Esophagus squamous epithelium (tissue), 5 donors: ENCODE measurements around the gene CATSPERZ. TPM values are rescaled to one million over a fixed set of nuclear protein-coding genes. Genes with fewer than 3 reads are reported as not detected.

Source experiments
- DNase-seq: peaks from one replicate; lab custom pipeline; 2025; lab: John Stamatoyannopoulos, UW
- H3K27ac ChIP-seq, 4 donors: fragments of 200-600 bp; sonication (generic); one replicate each; pipeline ENCODE4 v1.5.1; 2016 to 2019; ENCODE audit warnings: mild to moderate bottlenecking in 1 of 4
- H3K27me3 ChIP-seq, 4 donors: fragments of 200-600 bp; sonication (generic); 1 replicate in 3 of 4; 2 replicates in 1 of 4; pipeline versions ENCODE4 v1.5.1 to v1.6.0; 2017 to 2021; ENCODE audit warnings: antibody characterized with exemption in 1 of 4
- H3K36me3 ChIP-seq, 3 donors: fragments of 200-600 bp; sonication (generic); one replicate each; pipeline ENCODE4 v1.5.1; 2016 to 2019
- H3K4me1 ChIP-seq, 3 donors: fragments of 200-600 bp; sonication (generic); one replicate each; pipeline ENCODE4 v1.5.1; 2017 to 2019
- H3K4me3 ChIP-seq, 4 donors: fragments of 200-600 bp; sonication (generic); 1 replicate in 3 of 4; 2 replicates in 1 of 4; pipeline ENCODE4 v1.5.1; 2016 to 2019; ENCODE audit warnings: mild to moderate bottlenecking in 2 of 4, moderate library complexity in 1 of 4
- H3K9me3 ChIP-seq, 3 donors: fragments of 200-600 bp; sonication (generic); one replicate each; pipeline ENCODE4 v1.5.1; 2016 to 2019
- CTCF ChIP-seq, 6 experiments: fragments of 450-650 bp in 4 of 6; fragments of 200-600 bp in 2 of 6; sonication (generic) in 2 of 6; IDR thresholded peaks; one replicate each; pipeline ENCODE4 v1.5.1; 2016 to 2019; ENCODE audit warnings: antibody characterized with exemption in 6 of 6, mild to moderate bottlenecking in 4 of 6, moderate library complexity in 4 of 6
- POLR2A ChIP-seq, 4 donors: fragments of 450-650 bp; IDR thresholded peaks; one replicate each; pipeline ENCODE4 v1.6.1; 2017; ENCODE audit warnings: antibody characterized with exemption in 4 of 4, mild to moderate bottlenecking in 4 of 4, moderate library complexity in 3 of 4
- WGBS, 2 donors: methylation state at CpG; one replicate each; pipeline ENCODE4 v1.1.5; 2018; 5-methylcytosine and 5-hydroxymethylcytosine counted together
- intact Hi-C: fragments of 100-400 bp; cut with DNase I; formaldehyde crosslinking; loops from one replicate; pipeline ENCODE4 v1.15.0; 2022
- total RNA-seq, 4 donors: library from RNA; depleted of rRNA; stranded (reverse); fragments of >200 nt; gene quantifications; one replicate each; pipeline ENCODE4 v1.1.0, GENCODE V29; 2016
- donor health status: DM: yes; HTN: yes; CAD: no.

The CATSPERZ gene
- total RNA-seq, 4 donors from 2014 or later, result not detected

- 4 to 6% methylated on average over 9 to 11 of the region's 23 CpGs for WGBS, 2 donors
- Histone ChIP-seq H3K27ac (peak overlapping the region; percentile 81 to 91 (median 89)), H3K9me3 (no peaks in the 10 kb centered on the region), H3K4me3 (peak overlapping the region; percentile 73 to 94 (median 76)), H3K27me3 (no peaks in the 10 kb centered on the region), H3K36me3 (peaks cover 11 to 35% (median 13%) of the 10 kb centered on the region in 3 donors), H3K4me1 (peaks cover 29 to 69% (median 40%) of the 10 kb centered on the region in 3 donors)
- no peak for DNase-seq
- TF ChIP-seq POLR2A (IDR thresholded peaks at IDR 0.05) (peak in 1 of 4 donors; percentile 50), CTCF (IDR thresholded peaks at IDR 0.05) (peak in 5 of 6 experiments; percentile 10 to 42 (median 17))
- intact Hi-C loops, result no loop called here
Measured at GRCh38 chr11:64252003-64252872, 47.9 kb upstream of the CATSPERZ start.

- DNase-seq, result no peak
- TF ChIP-seq POLR2A (IDR thresholded peaks at IDR 0.05) (no peak), CTCF (IDR thresholded peaks at IDR 0.05) (no peak)
- H3K9me3 ChIP-seq, result no peaks in the 10 kb centered on the region
- H3K27me3 ChIP-seq, result no peaks in the 10 kb centered on the region
- peak overlapping the region in 3 of 4 donors; percentile 19 to 91 (median 91) for H3K27ac ChIP-seq
- H3K4me1 ChIP-seq, result peaks cover 22 to 61% (median 34%) of the 10 kb centered on the region in 3 donors
- peaks cover 13 to 43% (median 14%) of the 10 kb centered on the region in 3 donors for H3K36me3 ChIP-seq
- intact Hi-C loops, result no loop called here
- peak overlapping the region in 3 of 4 donors; percentile 75 to 94 (median 76) for H3K4me3 ChIP-seq
- WGBS, 2 donors, result 65% methylated on average over 8 of the region's 8 CpGs; no CpG with 5 or more reads in 1 of the 2 donors
Measured at GRCh38 chr11:64253043-64253442, 47.1 kb upstream of the CATSPERZ start.

- 42% methylated on average over 3 of the region's 5 CpGs; no CpG with 5 or more reads in 1 of the 2 donors for WGBS, 2 donors
Measured at GRCh38 chr11:64253481-64253880, 46.7 kb upstream of the CATSPERZ start.

GRCh38 chr11:64254326-64254725, 45.8 kb upstream of the CATSPERZ start:
- Histone ChIP-seq H3K27ac (no peak overlapping the region), H3K4me1 (peaks cover 21 to 58% (median 33%) of the 10 kb centered on the region in 3 donors), H3K27me3 (no peaks in the 10 kb centered on the region), H3K9me3 (no peaks in the 10 kb centered on the region), H3K4me3 (no peak overlapping the region), H3K36me3 (peaks cover 21 to 55% (median 24%) of the 10 kb centered on the region in 3 donors)
- intact Hi-C loops, result no loop called here
- TF ChIP-seq POLR2A (IDR thresholded peaks at IDR 0.05) (no peak), CTCF (IDR thresholded peaks at IDR 0.05) (no peak)
- WGBS, 2 donors, result no CpG with 5 or more reads among the region's 7 CpGs
- DNase-seq, result no peak

More at GRCh38 chr11:64253481-64253880, 46.7 kb upstream of the CATSPERZ start:
- TF ChIP-seq POLR2A (IDR thresholded peaks at IDR 0.05), result no peak
- no peak for TF ChIP-seq CTCF (IDR thresholded peaks at IDR 0.05)
- Histone ChIP-seq H3K4me1 (peaks cover 21 to 58% (median 33%) of the 10 kb centered on the region in 3 donors), H3K36me3 (peaks cover 13 to 47% (median 15%) of the 10 kb centered on the region in 3 donors), H3K27ac (peak overlapping the region in 2 of 4 donors; percentile 2 to 5), H3K27me3 (no peaks in the 10 kb centered on the region), H3K9me3 (no peaks in the 10 kb centered on the region), H3K4me3 (peak overlapping the region in 1 of 4 donors; percentile 75)
- intact Hi-C loops, result no loop called here
- no peak for DNase-seq
